Measurements from ENCODE around the gene ZNF383.
"Not testable (repeated sequence)": the region's sequence is repeated elsewhere in the genome, so short reads cannot be mapped to it uniquely, and the experiment has no call there.

ZNF383 gene

DNA sequence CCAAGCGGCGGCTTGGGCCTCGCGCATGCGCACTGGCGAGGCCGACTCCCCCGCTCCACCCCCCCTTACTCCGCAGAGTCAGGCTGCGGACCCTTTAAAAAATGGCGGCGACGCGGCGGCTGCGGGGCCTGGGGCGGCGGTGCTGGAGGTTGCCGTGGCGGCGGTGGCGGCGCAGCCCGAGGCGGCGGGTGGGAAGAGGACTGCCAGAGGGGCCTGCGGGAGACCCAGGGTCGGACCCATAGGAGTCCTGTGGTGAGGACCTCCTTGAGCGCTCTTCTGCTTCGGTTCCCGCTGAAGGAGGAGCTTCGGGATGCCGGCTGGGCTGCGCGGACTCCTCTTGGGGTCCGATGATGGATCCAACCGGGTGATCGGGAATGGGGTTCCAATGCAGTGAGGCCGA is 71.2 kb downstream of the ZNF383 start:
- H3K27me3 ChIP-seq (replicated peaks; ENCODE audit: control insufficient read depth, insufficient read depth, low read length, poor library complexity, severe bottlenecking); H3K9me3 ChIP-seq (ENCODE audit: control insufficient read depth, low read length); H3K27ac ChIP-seq (ENCODE audit: insufficient read depth, low read length, poor library complexity, severe bottlenecking); DNase-seq; H3K4me1 ChIP-seq (ENCODE audit: control insufficient read depth, insufficient read depth, low read length, poor library complexity, severe bottlenecking); H3K36me3 ChIP-seq (ENCODE audit: control insufficient read depth, insufficient read depth, low read length); H3K4me3 ChIP-seq (ENCODE audit: insufficient read depth, low read depth, low read length, poor library complexity, severe bottlenecking): not testable (repeated sequence)

DNA sequence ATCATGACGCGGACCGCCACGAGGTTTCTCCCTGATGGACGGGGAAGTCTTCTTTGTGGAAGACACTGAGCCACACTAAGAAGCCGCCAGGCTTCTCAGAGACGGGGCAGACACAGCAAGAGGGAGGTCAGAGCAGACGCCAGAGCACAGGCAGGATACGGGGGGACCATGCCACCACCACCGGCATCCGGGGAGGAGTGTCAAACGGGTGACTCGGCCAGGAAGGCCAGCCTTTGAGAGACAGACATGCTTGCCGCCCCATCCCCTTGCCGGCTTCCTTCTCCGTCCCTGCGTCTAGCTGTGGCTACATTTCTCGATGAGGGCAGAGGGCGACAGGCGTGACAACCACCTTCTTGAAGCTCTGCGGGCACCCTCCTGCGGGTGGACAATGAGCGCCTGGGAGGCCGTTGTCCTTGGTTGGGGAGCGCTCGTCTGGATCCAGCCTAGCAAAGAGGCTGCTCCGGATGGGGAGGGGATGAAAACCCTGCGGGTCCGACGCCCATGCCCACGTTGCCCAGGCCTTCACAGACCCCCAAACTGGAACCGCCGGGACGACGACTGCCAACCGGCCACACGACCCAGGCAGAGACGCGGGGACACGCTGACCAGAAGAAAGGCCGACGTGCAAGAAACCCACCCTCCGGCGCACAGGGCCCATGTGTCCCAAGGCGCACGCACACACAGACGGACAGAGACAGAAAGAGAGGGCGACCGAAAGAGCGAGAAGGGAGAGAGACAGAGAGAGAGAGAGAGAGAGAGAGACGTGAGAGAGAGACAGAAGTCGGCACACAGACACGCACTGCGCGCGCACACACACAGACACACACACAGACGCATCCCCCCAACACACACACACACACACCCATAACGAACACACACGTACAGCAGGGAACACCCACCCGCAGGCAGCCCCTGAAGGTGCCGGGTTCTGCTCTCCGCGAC is 75.3 kb downstream of the ZNF383 start:
- not testable (repeated sequence) for H3K27ac ChIP-seq (ENCODE audit: insufficient read depth, low read length, poor library complexity, severe bottlenecking); H3K36me3 ChIP-seq (ENCODE audit: control insufficient read depth, insufficient read depth, low read length); H3K9me3 ChIP-seq (ENCODE audit: control insufficient read depth, low read length); H3K27me3 ChIP-seq (replicated peaks; ENCODE audit: control insufficient read depth, insufficient read depth, low read length, poor library complexity, severe bottlenecking); H3K4me1 ChIP-seq (ENCODE audit: control insufficient read depth, insufficient read depth, low read length, poor library complexity, severe bottlenecking); H3K4me3 ChIP-seq (ENCODE audit: insufficient read depth, low read depth, low read length, poor library complexity, severe bottlenecking)
- DNase-seq, result peak in 1 of 3 donors; percentile 21

DNA sequence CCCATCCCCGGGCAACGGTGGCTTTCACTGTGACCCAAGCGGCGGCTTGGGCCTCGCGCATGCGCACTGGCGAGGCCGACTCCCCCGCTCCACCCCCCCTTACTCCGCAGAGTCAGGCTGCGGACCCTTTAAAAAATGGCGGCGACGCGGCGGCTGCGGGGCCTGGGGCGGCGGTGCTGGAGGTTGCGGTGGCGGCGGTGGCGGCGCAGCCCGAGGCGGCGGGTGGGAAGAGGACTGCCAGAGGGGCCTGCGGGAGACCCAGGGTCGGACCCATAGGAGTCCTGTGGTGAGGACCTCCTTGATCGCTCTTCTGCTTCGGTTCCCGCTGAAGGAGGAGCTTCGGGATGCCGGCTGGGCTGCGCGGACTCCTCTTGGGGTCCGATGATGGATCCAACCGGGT is 76.2 kb downstream of the ZNF383 start:
- H3K4me3 ChIP-seq (ENCODE audit: insufficient read depth, low read depth, low read length, poor library complexity, severe bottlenecking); H3K27ac ChIP-seq (ENCODE audit: insufficient read depth, low read length, poor library complexity, severe bottlenecking); DNase-seq; H3K27me3 ChIP-seq (replicated peaks; ENCODE audit: control insufficient read depth, insufficient read depth, low read length, poor library complexity, severe bottlenecking); H3K9me3 ChIP-seq (ENCODE audit: control insufficient read depth, low read length); H3K36me3 ChIP-seq (ENCODE audit: control insufficient read depth, insufficient read depth, low read length); H3K4me1 ChIP-seq (ENCODE audit: control insufficient read depth, insufficient read depth, low read length, poor library complexity, severe bottlenecking): not testable (repeated sequence)
